Right lobe of liver (tissue), 6 donors: Measurements from ENCODE around the gene ZNF346. TPM values are rescaled to one million over a fixed set of nuclear protein-coding genes. Genes with fewer than 3 reads are reported as not detected.

ENCODE experiments used
- ATAC-seq, 4 donors: fragments of 200-7000 bp; cut with Tn5 transposase; one replicate each; pipeline ENCODE4 v1.9.1; 2020; ENCODE audit warnings: mild to moderate bottlenecking in 4 of 4, moderate library complexity in 4 of 4
- DNase-seq, 3 donors: peaks; one replicate each; pipeline ENCODE4 v3.0.0-alpha.2; 2020
- H3K27ac ChIP-seq, 3 donors: fragments of 200-600 bp; one replicate each; pipeline ENCODE4 v1.8.0; 2022
- H3K27me3 ChIP-seq, 2 donors: fragments of 200-600 bp; one replicate each; pipeline ENCODE4 v1.8.0; 2022
- H3K36me3 ChIP-seq, 4 donors: fragments of 200-600 bp; sonication (generic) in 1 of 4; one replicate each; pipeline versions ENCODE4 v1.5.1 to v1.8.0; 2017 to 2022; ENCODE audit warnings: control low read depth in 1 of 4
- H3K4me1 ChIP-seq, 4 donors: fragments of 200-600 bp; sonication (generic) in 1 of 4; one replicate each; pipeline versions ENCODE4 v1.5.1 to v1.8.0; 2017 to 2022; ENCODE audit warnings: control low read depth in 1 of 4
- H3K4me3 ChIP-seq, 3 donors: fragments of 200-600 bp; one replicate each; pipeline ENCODE4 v1.8.0; 2022
- H3K9me3 ChIP-seq, 4 donors: fragments of 200-600 bp; sonication (generic) in 1 of 4; one replicate each; pipeline versions ENCODE4 v1.5.1 to v1.8.0; 2017 to 2022; ENCODE audit warnings: control low read depth in 1 of 4
- POLR2A ChIP-seq: fragments of 450-650 bp; IDR thresholded peaks from one replicate; pipeline ENCODE4 v1.6.1; 2017; ENCODE audit warnings: antibody characterized with exemption, mild to moderate bottlenecking
- WGBS: methylation state at CpG from one replicate; pipeline ENCODE4 v1.1.6; 2018; ENCODE audit warnings: low coverage, low lambda C conversion rate; ENCODE audit not compliant: insufficient coverage; ENCODE audit errors: missing lambda C conversion rate; 5-methylcytosine and 5-hydroxymethylcytosine counted together
- intact Hi-C, 2 donors: fragments of 100-400 bp; cut with DNase I; formaldehyde crosslinking; loops; one replicate each; pipeline versions ENCODE4 v1.11.2 to v1.14.1; 2022
- total RNA-seq, 6 experiments: library from RNA; depleted of rRNA in 2 of 6; stranded (reverse); fragments of >200 nt in 2 of 6; fragmentation: NEBNext Ultra II Directional in 3 of 6; extraction: Animal tissue kit (Norgen Biotek cat#: 25700) in 3 of 6; gene quantifications; one replicate each; pipeline versions ENCODE4 v1.1.0 to v1.2.4, GENCODE V29; 2016 to 2023
- TF ChIP-seq, protein P1 (sequence below), 4 donors: fragments of 200-600 bp in 3 of 4; fragments of 450-650 bp in 1 of 4; IDR thresholded peaks; one replicate each; pipeline versions ENCODE4 v1.5.1 to v1.8.0; 2016 to 2022; ENCODE audit warnings: antibody characterized with exemption in 4 of 4, mild to moderate bottlenecking in 2 of 4
- donor health status: DM: no; HTN: yes; CAD: no.
- donor health status: DM: no; HTN: no; CAD: no.
- donor health status: DM: no; HTN: no; CAD: no.
- donor health status: DM: no; HTN: yes; CAD: no.
- donor health status: DM: no; HTN: yes; CAD: no.

The ZNF346 gene
- total RNA-seq, 6 experiments from 2014 or later, result 5.3 to 7.4 (median 6.0) TPM

DNA sequence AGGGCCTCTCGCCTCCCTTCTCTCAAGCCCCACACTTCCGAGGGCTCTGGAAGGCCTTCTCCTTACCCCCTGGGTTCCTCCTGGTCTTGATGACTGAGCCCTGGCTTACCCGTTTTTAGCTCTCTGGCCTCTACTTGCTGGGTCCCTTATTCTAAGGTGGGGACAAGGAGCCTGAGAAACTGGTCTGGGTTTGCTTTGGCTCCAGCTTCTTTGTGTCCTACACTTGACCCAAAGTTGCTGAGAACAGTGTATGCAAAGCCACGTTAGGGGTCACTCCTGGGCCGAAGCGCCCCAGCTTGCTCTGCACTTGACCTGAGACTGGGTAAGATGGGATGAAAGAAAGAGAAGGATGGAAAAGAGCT, 788 bp downstream of the ZNF346 start:
- ATAC-seq (peak; percentile 5 to 19 (median 12)), DNase-seq (no peak)
- peak overlapping the region; percentile 17 to 69 (median 66) for H3K27ac ChIP-seq
- no peaks in the 10 kb centered on the region for H3K36me3 ChIP-seq
- H3K9me3 ChIP-seq, result no peaks in the 10 kb centered on the region
- H3K27me3 ChIP-seq, result no peaks in the 10 kb centered on the region
- peak overlapping the region; percentile 69 to 99 (median 98) for H3K4me3 ChIP-seq
- intact Hi-C loops, result no loop called here
- 14% methylated on average over 6 of the region's 6 CpGs for WGBS
- H3K4me1 ChIP-seq, result peaks cover 0 to 6% (median 0%) of the 10 kb centered on the region in 4 donors
- no peak for TF ChIP-seq POLR2A
- TF ChIP-seq, protein P1, sequence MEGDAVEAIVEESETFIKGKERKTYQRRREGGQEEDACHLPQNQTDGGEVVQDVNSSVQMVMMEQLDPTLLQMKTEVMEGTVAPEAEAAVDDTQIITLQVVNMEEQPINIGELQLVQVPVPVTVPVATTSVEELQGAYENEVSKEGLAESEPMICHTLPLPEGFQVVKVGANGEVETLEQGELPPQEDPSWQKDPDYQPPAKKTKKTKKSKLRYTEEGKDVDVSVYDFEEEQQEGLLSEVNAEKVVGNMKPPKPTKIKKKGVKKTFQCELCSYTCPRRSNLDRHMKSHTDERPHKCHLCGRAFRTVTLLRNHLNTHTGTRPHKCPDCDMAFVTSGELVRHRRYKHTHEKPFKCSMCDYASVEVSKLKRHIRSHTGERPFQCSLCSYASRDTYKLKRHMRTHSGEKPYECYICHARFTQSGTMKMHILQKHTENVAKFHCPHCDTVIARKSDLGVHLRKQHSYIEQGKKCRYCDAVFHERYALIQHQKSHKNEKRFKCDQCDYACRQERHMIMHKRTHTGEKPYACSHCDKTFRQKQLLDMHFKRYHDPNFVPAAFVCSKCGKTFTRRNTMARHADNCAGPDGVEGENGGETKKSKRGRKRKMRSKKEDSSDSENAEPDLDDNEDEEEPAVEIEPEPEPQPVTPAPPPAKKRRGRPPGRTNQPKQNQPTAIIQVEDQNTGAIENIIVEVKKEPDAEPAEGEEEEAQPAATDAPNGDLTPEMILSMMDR (IDR thresholded peaks at IDR 0.05), result no peak

DNA sequence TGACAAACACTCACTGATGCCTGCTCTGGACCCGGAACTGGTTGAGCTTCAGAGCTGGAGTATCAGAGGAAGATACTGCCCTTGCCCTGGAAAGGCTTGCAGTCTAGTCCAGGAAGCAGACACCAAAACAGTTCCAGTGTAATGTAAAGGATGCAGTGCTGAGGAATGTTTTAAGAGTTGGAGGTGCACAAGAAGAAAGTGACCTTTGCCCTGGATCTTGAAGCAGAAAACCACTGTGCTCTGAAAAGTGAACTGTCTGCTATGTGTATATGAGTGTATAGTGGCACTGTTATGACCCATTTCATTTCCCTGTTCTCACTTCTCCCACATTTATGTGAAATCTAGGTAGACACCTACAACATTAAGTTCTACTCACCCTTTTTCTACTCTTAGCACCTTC, 2.1 kb downstream of the ZNF346 start:
- Histone ChIP-seq H3K4me3 (no peak overlapping the region), H3K27me3 (no peaks in the 10 kb centered on the region), H3K27ac (no peak overlapping the region), H3K36me3 (no peaks in the 10 kb centered on the region), H3K4me1 (peaks cover 0 to 6% (median 0%) of the 10 kb centered on the region in 4 donors), H3K9me3 (no peaks in the 10 kb centered on the region)
- no peak for DNase-seq
- no peak for TF ChIP-seq POLR2A
- TF ChIP-seq, protein P1 (IDR thresholded peaks at IDR 0.05), result no peak
- intact Hi-C loops, result no loop called here
- WGBS, result 100% methylated on average over 1 of the region's 1 CpG
- no peak for ATAC-seq

DNA sequence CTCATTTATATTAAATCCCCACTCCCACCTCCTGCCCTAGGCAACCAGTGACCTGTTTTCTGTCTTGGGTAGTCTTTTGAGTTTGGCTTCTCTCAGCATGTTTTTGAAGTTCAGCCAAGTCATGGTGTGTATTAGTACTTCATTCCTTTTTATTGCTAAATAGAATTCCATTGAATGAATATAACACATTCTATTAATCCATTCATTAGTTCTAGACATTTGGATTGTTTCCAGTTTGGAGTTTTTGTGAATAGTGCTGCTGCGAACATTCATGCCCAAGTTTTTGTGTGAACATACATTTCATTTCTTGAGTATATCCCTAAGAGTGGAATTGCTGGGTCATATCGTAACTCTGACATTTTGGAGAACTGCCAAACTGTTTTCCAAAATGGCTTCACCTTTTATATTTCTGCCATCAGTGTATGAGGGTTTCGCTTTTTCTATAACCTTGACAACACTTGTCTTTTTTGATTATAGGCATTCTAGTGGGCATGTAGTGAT, 2.7 kb downstream of the ZNF346 start:
- ATAC-seq, result no peak
- no peak for DNase-seq
- H3K27ac ChIP-seq, result no peak overlapping the region
- TF ChIP-seq POLR2A, result no peak
- TF ChIP-seq, protein P1 (IDR thresholded peaks at IDR 0.05), result no peak
- no peaks in the 10 kb centered on the region for H3K27me3 ChIP-seq
- H3K4me1 ChIP-seq, result peaks cover 0 to 6% (median 0%) of the 10 kb centered on the region in 4 donors
- no peaks in the 10 kb centered on the region for H3K36me3 ChIP-seq
- intact Hi-C loops, result no loop called here
- no peaks in the 10 kb centered on the region for H3K9me3 ChIP-seq
- H3K4me3 ChIP-seq, result no peak overlapping the region
- WGBS, result 81% methylated on average over 3 of the region's 3 CpGs

DNA sequence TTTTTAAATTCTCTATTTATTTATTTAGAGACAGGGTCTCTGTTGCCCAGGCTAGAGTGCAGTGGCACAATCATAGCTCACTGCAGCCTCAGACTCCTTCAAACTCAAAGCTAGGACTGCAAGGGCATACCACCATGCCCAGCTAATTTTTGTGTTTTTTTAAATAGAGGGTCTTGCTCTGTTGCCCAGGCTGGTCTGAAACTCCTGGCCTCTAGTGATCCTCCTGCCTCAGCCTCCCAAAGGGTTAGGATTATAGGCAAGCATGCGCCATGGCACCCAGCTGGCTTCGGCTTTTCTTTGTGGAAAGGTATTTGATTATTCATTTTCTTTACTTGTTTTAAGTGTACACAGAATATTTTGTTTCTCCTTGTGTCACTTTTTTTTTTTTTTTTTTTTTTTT, 5.2 kb downstream of the ZNF346 start:
- no peaks in the 10 kb centered on the region for H3K9me3 ChIP-seq
- TF ChIP-seq, protein P1 (IDR thresholded peaks at IDR 0.05), result no peak
- TF ChIP-seq POLR2A, result no peak
- no peak overlapping the region for H3K27ac ChIP-seq
- intact Hi-C loops, result no loop called here
- no peak overlapping the region for H3K4me3 ChIP-seq
- DNase-seq, result no peak
- H3K4me1 ChIP-seq, result peaks cover 0 to 6% (median 0%) of the 10 kb centered on the region in 4 donors
- H3K27me3 ChIP-seq, result no peaks in the 10 kb centered on the region
- no peaks in the 10 kb centered on the region for H3K36me3 ChIP-seq
- WGBS, result 100% methylated on average over 2 of the region's 2 CpGs
- no peak for ATAC-seq

DNA sequence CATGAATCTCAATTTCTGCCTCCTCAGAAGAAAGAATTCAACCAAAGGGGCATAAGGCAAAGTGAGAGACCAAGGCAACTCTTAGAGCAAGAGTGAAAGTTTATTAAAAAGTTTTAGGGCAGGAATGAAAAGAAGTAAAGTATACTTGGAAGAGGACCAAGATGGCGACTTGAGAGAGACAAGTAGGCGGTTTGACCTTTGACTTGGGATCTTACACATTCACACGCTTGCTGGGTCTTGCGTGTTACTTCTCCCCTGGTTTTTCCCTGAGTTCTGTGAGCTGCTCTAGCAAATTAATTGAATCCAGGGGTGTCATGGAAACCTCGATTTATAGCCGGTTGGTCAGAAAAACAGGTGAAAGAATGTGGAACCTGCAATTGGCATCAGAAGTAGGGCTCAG, 7.0 kb downstream of the ZNF346 start:
- ATAC-seq, result no peak
- Histone ChIP-seq H3K9me3 (no peaks in the 10 kb centered on the region), H3K27ac (no peak overlapping the region), H3K4me1 (no peaks in the 10 kb centered on the region), H3K36me3 (no peaks in the 10 kb centered on the region), H3K27me3 (no peaks in the 10 kb centered on the region), H3K4me3 (no peak overlapping the region)
- TF ChIP-seq, protein P1 (IDR thresholded peaks at IDR 0.05), result no peak
- no peak for TF ChIP-seq POLR2A
- DNase-seq, result no peak
- 82% methylated on average over 6 of the region's 6 CpGs for WGBS
- intact Hi-C loops, result no loop called here
